IPS DF 4.7 (cell line): ENCODE results near the gene PTX4.

Experiments
- DNase-seq: peaks from one replicate; pipeline ENCODE4 v3.0.0-alpha.2; 2013; ENCODE audit warnings: low spot score; ENCODE audit errors: extremely low read depth

Gene PTX4

GRCh38 chr16:1524366-1524765 is 35.6 kb upstream of the PTX4 start:
- DNase-seq, result no peak

DNA sequence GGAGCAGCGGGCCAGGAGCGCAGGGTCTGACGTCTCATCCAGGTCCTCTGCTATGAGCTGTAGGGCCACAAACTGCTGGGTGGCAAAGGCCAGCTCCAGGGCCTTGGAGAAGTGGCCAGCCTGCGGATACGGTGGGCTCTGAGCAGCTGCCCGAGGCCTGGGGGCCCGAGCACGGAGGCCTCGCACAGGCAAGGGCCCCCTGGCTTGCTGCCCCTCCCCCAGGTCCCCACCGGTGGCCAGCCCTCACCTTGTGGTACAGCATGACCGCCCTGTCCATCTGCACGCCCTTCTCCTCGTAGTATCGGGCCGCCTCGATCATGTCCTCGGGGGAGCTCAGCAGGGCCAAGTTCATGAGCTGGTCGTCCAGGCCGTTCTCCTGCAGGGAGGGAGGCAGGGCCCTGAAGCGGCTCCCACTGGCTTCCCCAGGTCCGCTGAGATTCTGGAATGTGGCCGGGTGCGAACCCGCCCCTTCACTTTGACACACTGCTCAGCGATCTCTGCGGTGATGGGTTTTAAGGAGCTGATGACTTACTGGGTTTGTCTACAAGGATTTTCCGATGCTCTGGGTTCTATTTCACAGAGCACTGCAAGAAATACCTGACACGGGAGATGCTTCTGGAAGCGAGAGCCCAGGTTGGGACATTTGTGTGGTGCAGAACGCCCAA is 35.0 kb upstream of the PTX4 start:
- no peak for DNase-seq

- no peak for DNase-seq
Observed at GRCh38 chr16:1520461-1520860, 31.7 kb upstream of the PTX4 start.

DNA sequence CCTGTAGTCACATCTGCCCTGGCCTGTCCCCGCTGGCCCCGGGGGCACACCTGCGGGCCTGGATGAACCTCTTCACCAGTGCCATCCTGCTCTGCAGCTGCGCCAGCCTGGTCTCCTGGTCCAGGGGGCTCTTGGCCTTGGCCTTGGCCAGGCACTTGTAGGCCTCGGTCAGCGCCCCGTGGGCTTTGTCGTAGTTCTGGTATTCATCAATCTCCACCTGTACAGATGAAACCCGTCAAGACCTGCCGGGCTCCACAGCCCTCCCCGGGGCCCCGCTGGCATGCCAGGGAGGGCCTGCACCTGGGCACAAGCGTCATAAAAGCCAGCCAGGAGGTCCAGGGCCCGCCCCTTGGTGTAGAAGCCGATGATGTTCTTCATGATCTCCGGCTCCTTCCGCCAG is 31.1 kb upstream of the PTX4 start:
- DNase-seq, result no peak

DNA sequence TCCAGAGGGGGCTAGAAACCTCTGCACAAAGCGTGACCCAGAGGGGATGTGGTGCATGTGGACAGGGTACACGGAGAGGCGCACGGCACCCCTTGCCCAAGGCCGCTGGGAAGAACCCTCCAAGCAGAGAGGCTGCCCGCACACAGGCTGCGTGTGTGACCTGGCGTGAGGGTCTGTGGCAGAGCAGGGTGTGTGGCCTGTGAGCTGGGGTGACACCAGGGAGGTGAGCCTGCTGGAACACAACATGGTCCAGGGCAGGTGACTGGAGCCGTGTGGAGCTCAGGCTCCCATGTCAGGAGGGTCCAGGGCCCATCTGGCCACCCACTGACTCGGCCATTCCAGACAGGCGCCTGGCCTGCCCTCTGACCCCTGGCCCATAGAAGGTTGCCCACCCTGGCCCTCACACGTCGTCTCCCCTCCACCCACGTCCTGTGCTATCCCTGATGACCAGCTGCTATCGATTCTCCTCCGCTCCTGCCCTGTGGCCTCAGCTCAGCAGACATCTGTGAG is 29.9 kb upstream of the PTX4 start:
- DNase-seq, result no peak

DNA sequence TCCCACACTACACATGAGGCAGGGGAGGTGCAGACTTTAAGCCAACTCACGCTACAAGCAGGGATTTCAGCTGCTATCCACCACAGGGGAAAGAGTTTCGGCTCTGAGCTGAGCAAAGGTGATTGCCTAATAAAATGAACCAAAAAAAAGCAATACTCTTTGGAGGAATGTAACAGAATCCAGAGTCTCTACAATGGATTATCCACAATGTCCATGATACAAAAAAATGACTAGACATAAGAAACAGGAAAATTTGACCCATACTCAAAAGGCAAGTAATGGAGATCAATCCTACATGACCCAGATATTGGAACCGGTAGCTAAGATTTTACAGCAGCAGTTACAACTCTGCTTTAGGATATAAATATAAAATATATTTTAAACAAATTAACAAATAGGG is 25.8 kb upstream of the PTX4 start:
- DNase-seq, result no peak

GRCh38 chr16:1512774-1513173 is 24.0 kb upstream of the PTX4 start:
- no peak for DNase-seq

DNA sequence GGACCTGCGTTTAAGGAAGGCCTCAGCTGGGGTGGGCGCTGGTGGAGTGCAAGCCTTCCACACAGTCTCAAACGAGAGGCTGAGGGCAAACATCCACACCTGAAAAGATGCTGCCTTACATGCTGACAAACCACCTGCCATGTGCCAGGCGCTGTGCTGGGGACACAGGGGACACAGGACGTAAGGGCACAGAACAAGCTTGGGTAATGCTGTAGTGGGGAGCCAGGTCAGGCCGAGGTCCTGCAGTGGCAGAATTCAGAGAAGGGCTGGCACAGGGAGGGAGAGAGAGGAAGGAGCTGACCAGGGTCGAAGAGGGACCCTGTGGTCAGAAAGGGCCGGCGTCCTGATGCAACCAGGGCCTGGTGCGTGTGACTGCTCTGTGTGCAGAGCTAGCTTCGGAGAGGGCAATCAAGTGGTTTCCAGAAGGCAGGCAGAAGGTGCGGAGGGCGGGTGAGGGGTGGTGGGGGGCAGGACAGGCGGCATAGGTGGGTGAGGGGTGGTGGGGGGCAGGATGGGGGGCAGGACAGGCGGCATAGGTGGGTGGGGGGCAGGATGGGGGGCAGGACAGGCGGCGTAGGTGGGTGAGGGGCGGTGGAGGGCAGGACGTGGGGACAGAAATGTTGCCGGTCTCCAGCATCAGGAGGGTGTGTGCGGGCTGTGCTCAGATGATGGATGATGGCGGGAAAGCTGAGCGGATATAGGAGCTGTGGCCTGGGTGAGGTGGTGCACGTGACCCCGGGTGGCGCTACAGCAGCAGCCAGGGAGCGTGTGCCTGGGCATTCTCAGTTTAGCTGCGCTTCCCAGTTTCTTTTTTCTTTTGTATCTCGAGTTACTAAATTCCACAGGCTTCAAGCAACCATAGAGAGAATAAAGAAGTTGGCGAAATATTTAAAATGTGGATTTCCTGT is 23.2 kb upstream of the PTX4 start:
- no peak for DNase-seq

- no peak for DNase-seq
Observed at GRCh38 chr16:1510941-1511351, 22.2 kb upstream of the PTX4 start.

- DNase-seq, result no peak
Observed at GRCh38 chr16:1510272-1510671, 21.5 kb upstream of the PTX4 start.

- no peak for DNase-seq
Observed at GRCh38 chr16:1509307-1510221, 20.8 kb upstream of the PTX4 start.

DNA sequence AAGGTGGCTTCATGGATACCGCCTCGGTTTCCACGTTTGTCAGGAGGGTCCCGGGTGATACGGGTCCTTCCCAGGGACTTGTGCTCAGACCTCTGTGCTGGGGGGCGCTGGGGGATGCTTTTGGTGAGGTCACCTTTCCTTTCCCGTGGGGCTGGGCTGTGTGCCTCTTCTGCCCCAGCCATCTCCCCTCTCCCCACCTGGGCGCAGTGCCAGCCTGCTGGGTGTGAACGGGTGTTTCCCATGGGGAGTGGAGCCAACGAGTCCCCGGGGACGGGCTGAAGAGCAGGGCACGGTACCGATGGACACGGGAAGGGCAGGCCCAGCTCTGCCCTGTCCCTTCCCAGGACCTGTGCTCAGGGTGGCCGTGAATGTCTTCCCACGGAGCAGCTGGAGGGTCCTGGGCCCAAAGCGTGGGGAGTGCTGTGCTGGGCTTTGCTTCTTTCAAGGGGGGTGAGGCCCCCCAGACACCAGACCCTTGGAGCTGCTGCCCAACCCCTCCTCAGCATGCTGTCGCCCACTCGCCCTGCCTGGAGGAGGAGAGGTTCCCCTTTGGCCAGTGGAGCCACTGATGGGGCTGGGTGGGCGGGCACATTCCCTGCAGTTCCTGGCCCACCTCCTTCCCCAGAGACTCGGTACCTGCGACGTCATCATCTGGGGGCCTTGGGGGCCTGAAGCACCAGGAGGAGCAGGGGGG is 19.9 kb upstream of the PTX4 start:
- no peak for DNase-seq

- no peak for DNase-seq
Observed at GRCh38 chr16:1506494-1507213, 17.9 kb upstream of the PTX4 start.

DNA sequence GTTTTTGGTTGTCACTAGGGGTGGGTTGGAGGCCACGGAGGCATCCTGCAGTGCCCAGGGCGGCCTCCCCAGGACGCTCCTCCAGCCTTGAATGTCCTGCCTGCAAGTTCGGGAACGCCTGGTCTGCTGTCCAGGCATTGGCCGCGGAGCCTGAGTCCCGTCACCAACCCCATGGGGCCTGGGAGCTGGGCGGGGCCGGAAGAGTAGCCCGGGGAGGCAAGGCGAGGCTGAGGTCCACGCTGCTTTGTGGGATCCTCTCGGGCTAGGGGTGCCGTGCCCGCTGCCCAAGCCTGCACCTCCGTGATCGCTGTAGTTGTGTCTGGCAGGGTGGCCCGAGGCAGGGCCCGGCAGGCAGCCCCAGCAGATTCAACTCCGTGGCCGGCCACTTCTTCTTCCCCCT is 17.2 kb upstream of the PTX4 start:
- DNase-seq, result no peak

DNA sequence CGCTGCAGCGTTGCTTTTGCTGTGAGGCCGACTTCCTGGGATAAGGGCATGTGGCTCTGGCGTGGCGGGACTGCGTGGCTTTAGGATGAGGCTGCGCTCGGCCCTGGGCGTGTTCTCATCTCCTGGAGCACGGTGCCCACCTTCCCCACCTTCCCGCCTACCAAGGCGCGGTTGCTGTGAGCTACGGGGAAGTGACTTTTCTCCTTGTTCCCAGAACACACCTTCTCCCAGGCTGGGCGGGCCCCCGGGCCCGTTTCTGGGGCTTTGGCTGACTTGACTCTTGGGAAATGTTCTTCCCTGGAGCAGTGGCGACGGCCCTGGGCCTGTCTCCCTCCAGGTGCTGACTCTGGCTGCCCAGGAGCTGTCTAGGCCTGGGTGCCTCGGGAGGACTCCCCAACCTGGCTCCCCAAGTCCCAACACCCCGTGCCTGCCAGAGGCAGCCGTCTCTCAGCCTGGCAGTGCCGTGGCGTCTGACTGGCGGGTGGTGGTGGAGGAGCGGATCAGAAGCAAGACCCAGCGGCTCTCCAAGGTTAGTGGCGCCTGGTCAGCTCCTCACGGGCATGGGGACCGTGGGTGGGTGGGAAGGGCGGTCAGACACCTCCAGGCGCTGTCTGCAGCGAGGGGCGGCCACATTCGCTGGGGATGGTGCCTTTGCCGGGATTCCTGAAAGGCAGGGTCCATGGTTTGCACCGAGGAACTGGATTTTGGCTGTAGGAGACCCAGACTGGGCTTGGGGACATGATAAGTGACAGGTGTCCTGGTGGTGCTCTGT is 16.5 kb upstream of the PTX4 start:
- DNase-seq, result no peak

GRCh38 chr16:1503110-1503955 is 14.6 kb upstream of the PTX4 start:
- no peak for DNase-seq

GRCh38 chr16:1502092-1503004 is 13.6 kb upstream of the PTX4 start:
- DNase-seq, result no peak

- no peak for DNase-seq
Observed at GRCh38 chr16:1501630-1502029, 12.9 kb upstream of the PTX4 start.
